ENCODE results near the gene ARL5A.

DNA sequence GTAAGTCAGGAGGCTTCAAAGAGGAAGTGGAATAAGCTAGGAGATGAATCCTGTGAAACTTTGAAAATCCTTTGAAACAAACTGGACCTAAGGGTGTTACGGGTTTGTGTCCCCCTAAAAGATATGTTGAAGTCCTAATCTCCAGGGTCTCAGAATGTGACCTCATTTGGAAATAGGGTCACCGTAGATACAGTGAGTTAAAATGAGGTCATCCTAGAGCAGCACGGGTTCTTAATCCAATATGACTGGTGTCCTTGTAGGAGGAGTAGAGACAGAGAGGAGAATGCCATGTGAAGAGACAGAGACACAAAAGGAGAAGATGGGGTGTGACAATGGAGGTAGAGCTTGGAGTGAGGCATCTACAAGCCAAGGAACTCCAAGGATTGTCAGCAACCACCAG is 67.0 kb downstream of the ARL5A start:
- TF ChIP-seq, protein P1, sequence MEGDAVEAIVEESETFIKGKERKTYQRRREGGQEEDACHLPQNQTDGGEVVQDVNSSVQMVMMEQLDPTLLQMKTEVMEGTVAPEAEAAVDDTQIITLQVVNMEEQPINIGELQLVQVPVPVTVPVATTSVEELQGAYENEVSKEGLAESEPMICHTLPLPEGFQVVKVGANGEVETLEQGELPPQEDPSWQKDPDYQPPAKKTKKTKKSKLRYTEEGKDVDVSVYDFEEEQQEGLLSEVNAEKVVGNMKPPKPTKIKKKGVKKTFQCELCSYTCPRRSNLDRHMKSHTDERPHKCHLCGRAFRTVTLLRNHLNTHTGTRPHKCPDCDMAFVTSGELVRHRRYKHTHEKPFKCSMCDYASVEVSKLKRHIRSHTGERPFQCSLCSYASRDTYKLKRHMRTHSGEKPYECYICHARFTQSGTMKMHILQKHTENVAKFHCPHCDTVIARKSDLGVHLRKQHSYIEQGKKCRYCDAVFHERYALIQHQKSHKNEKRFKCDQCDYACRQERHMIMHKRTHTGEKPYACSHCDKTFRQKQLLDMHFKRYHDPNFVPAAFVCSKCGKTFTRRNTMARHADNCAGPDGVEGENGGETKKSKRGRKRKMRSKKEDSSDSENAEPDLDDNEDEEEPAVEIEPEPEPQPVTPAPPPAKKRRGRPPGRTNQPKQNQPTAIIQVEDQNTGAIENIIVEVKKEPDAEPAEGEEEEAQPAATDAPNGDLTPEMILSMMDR (IDR thresholded peaks at IDR 0.05; ENCODE audit: extremely low read depth in 1 of 2, insufficient read depth in 1 of 2, low read depth in 1 of 2, low read length in 2 of 2), result no peak
- TF ChIP-seq POLR2A (IDR thresholded peaks at IDR 0.05; ENCODE audit: low read depth, low read length), result no peak
- TF ChIP-seq JUN (IDR thresholded peaks at IDR 0.05; ENCODE audit: borderline replicate concordance, insufficient read depth, insufficient read length, low read depth), result no peak
- TF ChIP-seq, protein P2, sequence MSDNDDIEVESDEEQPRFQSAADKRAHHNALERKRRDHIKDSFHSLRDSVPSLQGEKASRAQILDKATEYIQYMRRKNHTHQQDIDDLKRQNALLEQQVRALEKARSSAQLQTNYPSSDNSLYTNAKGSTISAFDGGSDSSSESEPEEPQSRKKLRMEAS (IDR thresholded peaks at IDR 0.05; ENCODE audit: insufficient read depth, insufficient read length), result no peak
- no peak for TF ChIP-seq EZH2 (IDR thresholded peaks at IDR 0.05; ENCODE audit: borderline replicate concordance, low read depth, low read length, severe bottlenecking)
- no peak for TF ChIP-seq POLR2AphosphoS5 (IDR thresholded peaks at IDR 0.05; ENCODE audit: insufficient read depth, low read depth, low read length)
- TF ChIP-seq GATA2 (IDR thresholded peaks at IDR 0.05; ENCODE audit: insufficient read depth, insufficient read length, low read depth, low read length), result no peak
- TF ChIP-seq MYC (IDR thresholded peaks at IDR 0.05; ENCODE audit: low read depth, low read length), result no peak
